Measurements from ENCODE around the gene EFCAB9.
"Not testable (repeated sequence)": the region's sequence is repeated elsewhere in the genome, so short reads cannot be mapped to it uniquely, and the experiment has no call there.

Gene EFCAB9

DNA sequence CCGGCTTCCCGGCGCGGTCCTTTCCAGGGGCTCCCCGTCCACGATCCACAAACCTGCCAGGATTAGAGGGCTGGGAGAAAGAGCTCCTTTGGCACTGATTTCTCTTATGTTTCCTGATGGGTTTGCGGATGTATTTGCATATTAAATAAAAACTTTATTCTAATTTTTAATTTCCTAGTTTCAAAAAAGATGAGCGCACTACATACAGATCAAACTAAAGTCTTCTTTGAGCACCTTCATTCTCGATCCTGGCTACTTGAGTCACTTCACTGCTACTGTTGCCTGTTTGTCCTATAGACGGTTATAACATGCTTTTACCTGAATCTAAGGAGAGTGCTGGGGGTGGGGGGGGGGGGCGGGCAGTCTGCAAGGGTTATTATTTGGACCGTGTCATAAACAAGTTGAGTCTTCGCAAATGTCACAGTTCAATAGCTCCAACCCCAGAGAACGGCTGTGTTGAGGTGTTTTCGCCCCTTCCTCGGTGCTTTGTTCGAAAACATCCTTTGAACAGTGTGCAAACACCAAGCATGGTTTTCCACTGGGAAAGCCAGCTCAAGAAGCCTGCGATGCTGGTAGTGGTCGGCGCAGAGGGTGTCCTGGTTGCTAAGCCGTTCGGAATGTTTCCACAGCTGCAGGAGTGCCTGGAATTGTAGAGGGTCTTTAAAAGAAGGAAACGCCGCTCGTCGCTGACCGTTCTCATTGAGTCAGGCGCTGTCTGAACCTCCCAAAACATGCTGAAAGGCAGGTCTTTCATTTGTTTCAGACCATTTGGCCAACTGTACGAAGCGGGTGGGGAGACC is 4.9 kb upstream of the EFCAB9 start:
- DNase-seq (ENCODE audit: low read depth): no peak

DNA sequence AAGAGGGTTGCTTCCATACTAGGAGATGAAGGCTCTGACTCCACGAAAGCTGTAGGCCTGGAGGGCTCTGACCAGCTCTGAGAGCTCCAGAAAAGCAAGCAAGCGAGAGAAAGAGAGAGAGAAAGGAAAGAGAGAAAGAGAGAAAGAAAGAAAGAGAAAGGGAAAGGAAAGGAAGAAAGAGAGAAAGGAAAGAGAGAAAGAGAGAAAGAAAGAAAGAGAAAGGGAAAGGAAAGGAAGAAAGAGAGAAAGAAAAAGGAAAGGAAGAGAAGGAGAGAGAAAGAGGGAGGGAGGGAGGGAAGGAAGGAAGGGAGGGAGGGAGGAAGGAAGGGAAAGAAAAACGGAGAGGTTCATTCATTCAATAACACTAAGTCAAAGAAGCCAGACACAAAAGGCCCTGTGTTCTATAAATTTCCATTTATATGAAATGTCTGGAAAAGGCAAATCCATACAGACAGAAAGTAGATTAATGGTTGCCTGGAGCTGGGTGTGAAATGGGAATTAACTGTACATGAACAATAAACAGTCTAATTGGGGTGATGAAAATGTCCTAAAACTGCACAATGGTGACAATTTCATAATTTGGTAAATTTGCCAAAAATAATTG is 4.2 kb upstream of the EFCAB9 start:
- DNase-seq (ENCODE audit: low read depth): no peak

DNA sequence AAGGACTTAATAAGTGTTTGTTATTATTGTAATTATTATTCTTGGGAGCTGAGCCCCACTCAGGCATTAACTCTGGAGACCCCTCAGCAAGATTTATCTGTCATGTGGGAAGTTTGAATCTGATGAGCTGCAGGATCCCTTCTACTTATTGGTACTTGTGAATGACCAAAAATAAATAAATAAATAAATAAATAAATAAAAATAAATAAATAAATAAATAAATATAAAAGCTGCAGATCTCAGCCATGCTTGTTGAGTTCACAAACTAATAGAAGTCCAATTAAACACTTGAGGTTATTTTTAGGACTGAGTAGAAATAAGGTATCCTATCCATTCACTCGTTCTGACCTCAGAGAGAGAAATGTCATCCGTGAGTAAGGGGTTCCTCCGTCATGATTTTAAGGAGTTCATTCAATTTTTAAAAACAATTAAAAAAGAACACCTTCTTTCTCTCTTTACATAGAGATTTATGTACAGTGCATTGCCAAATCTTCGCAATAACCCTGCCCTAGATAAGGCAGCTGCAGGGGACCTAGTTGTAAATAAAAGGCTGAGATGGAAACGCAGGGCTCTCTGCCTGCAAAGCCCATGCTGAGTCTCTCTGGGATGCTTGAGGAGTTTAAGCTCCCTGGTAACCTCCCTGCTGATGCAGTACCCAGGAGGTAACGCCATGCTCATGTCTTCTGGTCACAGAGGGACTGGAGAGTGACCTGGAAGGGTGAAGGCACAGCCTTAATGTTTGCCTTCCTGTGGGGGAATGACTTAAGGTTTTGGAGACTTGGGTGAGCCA is 1.2 kb downstream of the EFCAB9 start:
- no peak for DNase-seq (ENCODE audit: low read depth)

DNA sequence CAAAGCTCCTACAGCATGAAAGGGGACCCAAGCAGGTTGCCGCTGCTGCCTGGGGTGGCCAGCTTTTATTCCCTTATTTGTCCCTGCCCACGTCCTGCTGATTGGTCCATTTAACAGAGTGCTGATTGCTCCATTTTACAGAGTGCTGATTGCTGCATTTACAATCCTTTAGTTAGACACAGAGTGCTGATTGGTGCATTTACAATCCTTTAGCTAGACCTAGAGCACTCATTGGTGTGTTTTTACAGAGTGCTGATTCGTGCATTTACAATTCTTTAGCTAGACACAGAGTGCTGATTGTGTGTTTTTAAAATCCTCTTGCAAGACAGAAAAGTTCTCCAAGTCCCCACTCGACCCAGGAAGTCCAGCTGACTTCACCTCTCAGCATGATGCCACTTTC is 3.8 kb downstream of the EFCAB9 start:
- not testable (repeated sequence) for DNase-seq (ENCODE audit: low read depth)

DNA sequence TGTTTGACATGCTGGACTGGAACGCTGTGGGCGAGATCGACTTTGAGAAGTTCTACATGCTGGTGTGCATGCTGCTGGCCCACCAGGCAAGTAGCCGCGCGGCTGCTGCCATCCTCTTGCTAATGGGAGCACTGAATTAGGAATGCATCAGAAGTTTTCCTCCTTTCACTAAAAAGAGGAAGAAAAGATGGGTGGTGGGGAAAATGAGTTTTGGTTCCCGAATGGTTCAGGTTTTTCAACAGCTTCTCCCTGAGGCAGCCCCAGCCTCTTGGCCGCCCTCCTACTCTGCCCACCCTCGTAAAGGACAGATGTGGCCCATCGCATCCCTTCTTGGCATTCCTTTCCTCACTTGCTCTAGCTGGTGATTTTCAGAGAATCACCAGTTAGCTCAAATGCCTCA is 5.5 kb downstream of the EFCAB9 start:
- no peak for DNase-seq (ENCODE audit: low read depth)

DNA sequence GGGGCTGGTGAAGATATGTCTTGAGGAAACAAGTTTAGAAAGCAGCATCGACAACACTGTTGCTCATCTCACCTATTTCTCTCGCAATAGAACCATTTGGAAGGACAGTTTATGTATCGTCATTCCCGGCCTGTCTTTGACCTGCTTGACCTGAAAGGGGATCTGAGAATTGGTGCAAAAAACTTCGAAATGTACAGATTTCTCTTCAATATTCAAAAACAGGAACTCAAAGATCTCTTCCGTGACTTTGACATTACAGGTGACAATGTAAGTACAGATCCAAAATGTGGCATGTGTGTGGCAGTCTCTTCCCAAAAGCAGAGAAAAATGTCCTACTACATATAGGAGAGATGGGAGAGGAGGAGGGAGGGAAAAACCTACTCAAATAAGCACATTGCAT is 6.5 kb downstream of the EFCAB9 start:
- DNase-seq (ENCODE audit: low read depth): no peak

DNA sequence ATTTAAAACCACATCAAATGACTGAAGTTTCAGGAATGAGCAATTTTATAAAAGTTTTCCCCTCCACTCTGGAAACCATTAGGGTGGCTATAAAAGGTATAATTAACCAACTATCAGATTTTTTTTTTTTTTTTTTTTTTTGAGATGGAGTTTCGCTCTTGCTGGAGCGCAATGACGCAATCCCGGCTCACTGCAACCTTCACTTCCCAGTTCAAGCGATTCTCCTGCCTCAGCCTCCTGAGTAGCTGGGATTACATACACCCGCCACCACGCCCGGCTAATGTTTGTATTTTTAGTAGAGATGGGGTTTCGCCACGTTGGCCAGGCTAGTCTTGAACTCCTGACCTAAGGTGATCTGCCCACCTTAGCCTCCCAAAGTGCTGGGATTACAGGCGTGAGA is 12.0 kb downstream of the EFCAB9 start:
- not testable (repeated sequence) for DNase-seq (ENCODE audit: low read depth)

DNA sequence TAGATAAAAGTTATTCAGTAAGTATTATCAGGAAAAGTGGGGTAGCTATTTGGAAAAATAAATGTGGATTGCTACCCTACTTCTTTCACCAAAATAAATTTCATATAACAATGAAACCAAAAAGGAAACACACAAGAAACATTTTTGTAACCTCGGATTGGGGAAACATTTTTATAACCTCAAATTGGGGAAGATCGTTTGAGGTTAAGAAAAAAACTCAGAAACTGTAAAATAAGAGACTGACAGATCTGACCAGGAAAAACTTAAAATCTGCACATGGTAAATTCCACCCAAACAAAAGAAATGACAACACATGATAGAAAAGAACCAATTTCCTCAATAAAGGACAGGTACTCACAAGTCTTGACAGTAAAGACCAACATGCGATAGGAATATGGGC is 13.5 kb downstream of the EFCAB9 start:
- no peak for DNase-seq (ENCODE audit: low read depth)

DNA sequence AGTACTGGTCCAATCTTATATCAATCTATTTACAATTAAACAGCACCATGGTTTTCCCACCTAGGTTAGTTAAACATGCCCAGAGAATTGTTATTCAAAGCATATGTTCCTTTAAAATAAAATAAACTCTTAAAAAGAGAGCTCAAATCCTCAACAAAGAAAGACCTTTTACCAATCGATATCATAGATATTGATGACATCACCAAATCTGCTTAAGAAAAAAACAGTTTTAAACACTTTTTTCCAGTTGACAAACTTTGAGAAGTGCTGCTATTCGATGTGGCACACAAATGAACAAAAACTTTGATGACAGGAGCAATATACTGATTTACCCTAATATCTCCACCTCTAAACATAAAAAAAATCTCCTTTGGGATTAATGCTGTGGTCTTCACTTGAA is 15.7 kb downstream of the EFCAB9 start:
- no peak for DNase-seq (ENCODE audit: low read depth)

DNA sequence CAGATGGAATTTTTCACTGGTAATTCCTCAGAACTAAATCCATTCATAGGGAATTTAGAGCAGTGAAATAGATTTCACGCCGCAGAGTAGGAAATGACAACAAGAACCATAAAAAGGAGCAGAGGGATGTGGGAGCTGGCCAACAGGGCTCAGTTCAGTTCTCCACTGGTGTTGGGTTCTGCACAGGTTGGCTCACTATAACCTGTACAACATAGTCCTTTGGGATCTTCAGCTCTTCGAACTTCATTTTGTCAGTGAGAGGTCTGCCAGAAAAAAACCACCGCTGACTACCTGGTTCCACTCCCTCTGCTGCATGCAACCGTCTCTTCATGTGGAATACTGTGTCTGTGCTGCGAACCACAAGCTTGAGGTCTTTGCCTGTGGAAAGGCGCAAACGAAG is 17.7 kb downstream of the EFCAB9 start:
- DNase-seq (ENCODE audit: low read depth): no peak

DNA sequence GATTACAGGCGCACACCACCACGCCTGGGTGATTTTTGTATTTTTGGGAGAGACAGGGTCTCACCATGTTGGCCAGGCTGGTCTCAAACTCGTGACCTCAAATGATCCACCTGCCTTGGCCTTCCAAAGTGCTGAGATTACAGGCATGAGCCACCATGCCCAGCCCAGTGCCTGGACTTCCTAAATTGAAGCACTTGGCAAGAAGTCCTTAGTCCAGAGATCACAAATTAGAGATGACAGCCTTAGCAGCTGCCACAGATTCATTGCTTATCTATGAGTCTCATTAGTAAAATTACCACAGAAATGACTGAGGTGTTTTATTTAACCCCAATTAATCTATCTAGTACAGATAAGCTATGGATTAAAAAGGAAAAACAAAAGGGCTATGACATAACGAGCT is 19.2 kb downstream of the EFCAB9 start:
- no peak for DNase-seq (ENCODE audit: low read depth)

DNA sequence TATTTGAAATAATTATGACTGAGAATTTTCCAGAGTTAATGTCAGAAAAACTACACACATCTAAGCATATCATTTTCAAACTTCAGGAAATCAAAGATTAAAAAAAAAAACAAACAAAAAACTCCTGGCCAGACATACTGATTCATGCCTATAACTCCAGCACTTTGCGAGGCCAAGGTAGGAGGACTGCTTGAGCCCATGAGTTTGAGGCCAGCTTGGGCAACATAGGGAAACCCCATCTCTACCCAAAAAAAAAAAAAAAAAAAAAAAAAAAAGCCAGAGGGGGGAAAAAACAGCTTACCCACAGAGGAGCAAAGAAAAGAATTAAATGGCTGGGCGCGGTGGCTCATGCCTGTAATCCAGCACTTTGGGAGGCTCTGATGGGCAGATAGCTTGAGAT is 22.4 kb downstream of the EFCAB9 start:
- no peak for DNase-seq (ENCODE audit: low read depth)

DNA sequence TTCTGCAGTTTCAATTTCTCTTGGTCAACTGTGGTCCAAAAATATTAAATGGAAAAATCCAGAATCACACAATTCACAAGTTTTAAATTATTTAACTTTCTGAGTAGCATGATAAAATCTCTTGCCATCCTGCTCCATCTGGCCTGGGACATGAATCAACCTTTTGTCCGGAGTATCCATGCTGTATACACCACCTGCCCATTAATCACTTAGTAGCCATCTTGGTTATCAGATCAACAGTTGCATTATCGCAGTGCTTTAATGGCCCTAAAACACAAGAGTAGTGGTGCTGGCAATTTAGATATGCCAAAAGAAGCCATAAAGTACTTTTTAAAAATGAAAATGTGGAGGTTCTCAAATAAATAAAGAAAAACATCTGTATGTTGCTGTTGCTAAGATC is 25.3 kb downstream of the EFCAB9 start:
- no peak for DNase-seq (ENCODE audit: low read depth)

DNA sequence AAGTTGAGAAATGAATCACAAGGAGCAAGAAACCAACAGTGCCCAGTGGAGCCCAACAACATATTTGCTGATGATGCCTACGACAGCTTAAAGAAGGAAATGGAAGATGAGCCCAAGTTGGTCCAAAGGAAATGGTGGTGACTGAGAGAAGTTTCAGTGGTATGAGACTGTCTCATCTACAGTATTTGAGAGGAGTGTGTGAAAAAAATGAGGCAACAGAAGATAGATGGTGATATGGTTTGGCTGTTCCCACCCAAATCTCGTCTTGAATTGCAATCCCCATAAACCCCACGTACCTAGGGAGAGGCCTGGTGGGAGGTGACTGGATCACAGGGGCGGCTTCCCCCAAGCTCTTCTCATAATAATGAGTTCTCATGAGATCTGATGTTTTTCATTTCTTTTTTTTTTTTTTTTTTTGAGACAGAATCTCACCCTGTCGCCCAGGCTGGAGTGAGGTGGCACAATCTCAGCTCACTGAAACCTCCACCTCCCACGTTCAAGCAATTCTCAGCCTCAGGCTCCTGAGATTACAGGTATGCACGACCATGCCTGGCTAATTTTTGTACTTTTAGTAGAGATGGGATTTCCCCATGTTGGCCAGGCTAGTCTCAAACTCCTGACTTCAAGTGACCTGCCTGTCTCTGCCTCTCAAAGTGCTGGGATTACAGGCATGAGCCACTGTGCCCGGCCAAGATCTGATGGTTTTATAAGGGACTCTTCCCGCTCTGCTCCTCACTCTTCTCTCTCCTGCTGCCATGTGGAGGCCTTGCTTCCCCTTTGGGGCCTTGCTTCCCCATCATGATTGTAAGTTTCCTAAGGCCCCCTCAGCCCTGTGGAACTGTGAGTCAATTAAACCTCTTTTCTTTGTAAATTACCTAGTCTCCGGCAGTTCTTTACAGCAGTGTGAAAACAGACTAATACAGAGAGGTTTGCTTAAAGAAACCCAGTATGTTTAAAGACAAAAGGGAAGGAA is 30.2 kb downstream of the EFCAB9 start:
- DNase-seq (ENCODE audit: low read depth): no peak

DNA sequence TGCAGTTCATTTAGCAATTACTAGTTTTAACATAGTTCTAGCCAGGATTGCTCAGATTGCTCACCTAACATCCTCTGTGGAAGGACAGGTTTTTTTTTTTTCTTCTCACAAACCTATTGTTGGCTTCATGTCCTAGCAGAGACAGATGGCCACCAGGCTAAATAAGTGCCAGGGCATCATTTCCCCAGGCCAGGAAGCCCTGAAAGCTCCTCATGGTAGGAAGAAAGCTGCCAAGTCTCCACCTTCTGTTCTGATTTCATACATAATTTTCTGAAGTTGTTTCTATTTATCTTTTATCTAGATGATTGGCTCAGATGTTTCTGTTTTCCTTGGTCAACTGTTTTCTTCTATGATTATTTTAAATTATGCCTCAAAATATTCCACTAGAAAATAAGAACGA is 31.0 kb downstream of the EFCAB9 start:
- no peak for DNase-seq (ENCODE audit: low read depth)

DNA sequence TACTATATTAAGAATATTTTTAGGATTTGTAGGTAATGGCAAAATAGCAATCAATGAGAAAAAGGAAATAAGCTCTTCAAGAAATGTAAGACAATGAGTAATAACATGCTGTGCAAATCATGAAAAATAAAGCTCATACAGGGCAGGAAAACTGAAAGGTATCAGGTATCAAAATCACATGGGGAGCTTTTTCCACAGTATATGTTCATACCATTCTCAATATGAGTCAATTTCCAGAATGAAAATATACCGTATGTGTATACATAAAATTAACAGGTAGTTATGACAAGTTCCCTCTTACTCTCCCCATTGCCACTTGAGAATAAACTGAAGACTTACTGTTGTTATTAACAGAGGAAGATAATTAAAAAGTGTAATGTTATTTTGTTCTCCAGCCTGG is 35.9 kb downstream of the EFCAB9 start:
- DNase-seq (ENCODE audit: low read depth): no peak

DNA sequence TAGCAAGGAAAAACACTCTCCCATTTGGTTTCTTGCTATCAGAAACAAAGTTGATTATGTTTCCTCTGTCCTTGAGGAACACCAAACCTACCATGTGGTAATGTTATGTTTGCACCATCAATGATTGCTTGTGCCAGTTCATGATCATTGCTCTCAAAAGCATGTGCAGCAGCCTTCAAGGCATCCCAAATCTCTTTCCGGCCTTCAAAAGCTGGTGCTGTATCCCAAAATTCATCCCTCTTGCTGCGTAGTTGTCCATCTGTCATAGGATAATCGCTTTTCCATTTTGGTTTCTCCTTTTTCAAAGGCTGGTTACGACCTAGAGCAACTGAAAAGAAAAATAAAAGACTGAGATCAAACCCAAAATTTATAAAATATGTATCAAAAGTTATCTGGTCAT is 40.1 kb downstream of the EFCAB9 start:
- DNase-seq (ENCODE audit: low read depth): no peak

DNA sequence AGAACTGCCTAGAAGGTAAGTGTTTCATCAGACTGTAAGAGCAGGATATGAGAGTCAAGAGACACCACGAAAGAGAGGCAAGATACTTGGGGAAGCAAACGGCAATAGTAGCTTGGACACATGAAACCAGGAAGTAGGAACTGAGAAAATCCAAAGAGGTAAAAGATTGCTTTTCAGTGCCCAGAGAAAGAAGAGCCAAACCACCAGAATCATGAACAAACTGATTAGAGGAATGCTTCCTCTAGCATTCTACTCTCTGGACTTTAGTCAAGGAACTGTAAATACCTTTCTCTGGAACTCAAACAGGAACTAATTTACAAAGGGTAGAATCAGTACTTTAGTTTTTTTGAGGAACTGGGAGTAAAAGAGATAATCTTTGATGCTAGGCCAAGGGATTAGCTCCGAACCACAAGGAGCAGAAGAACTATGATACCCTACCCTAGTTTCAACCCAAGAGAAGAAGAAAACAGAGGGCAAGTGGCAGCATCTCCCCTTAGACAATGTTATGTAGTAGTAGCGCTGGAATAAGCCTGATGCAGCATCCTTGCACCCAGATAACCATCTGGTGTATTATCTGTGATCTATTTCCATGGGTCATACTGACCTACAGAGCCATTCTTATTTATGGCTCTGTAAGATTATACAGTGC is 41.3 kb downstream of the EFCAB9 start:
- DNase-seq (ENCODE audit: low read depth): no peak

DNA sequence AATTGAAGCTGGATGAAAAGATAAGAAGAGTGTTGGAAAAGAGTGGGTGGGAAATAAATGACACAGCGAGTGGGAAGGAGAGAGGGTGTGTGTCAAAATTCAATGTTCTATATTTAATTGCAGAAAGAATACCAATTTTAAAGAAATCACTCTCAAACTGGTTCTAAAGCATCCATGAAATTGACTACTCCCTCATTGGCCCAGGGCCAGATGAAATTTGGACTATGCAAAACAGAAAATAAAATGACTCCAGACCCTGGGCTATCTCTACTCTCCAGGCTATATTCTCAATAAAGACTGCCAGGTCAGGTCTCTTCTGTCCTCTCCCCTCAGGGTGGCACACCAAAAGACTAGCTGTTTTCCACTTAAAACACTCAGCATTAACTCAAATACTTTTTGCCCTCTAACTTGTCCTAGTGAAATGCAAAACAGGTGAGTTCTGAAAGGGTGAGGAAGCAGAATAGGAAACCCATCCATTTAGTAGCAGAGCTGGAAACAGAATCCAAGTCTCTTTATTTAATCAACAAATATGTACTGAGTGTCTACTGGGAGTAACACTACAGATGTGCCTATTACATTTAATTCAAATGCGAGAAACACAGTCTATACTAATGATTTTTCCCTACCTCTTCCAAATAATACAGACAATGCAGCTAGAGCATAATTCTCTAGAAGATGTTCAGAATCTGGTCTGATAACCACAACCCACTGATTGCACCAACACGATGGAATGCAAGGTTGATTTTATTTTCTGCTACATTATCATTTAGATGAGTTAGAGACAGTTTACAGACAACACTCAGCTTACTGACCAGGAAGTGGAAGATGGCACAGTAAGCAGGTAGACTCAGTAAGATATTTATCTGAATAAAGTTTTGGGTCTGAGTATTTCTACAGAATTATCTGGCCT is 42.1 kb downstream of the EFCAB9 start:
- no peak for DNase-seq (ENCODE audit: low read depth)

DNA sequence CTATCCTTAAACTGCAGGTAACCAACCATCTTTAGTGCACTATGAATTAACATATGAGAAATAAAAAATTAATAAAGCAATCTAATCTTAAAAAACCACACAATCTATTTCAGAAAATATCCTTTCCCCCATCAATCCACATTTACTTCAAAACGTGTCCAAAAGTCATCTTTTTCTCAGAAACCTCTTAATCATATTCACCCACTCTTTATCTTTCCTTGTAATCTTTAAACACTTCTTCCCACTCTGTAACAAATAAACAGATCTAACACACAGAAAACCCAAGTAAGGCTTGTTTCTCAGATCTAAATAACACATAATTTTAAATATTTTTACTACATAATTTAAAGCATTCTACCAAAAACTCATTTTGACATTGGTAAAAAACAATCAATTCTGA is 44.4 kb downstream of the EFCAB9 start:
- DNase-seq (ENCODE audit: low read depth): no peak
